Measurements from ENCODE around the gene RHBG. TPM values are rescaled to one million over a fixed set of nuclear protein-coding genes. Genes with fewer than 3 reads are reported as not detected.

The RHBG gene
- total RNA-seq, 4 donors from 2014 or later: not detected

- in situ Hi-C loops (cut with MboI; ENCODE audit: low pct_ligation_motif_present in 1 of 4, low pct_unique_long_range_greater_than_20kb in 1 of 4, low sequenced_read_pairs in 3 of 4) (no loop called here), intact Hi-C loops (cut with DNase I; ENCODE audit: low total_unique reads) (no loop called here)
- DNase-seq: no peak
- Histone ChIP-seq H3K4me1 (peaks cover under 1 to 1% (median under 1%) of the 10 kb centered on the region in 4 donors), H3K36me3 (no peaks in the 10 kb centered on the region), H3K9me3 (no peaks in the 10 kb centered on the region), H3K27me3 (peaks cover 98% of the 10 kb centered on the region), H3K27ac (no peak overlapping the region), H3K4me3 (no peak overlapping the region)
- TF ChIP-seq EP300 (IDR thresholded peaks at IDR 0.05; ENCODE audit: low read depth) (no peak), POLR2AphosphoS5 (IDR thresholded peaks at IDR 0.05) (no peak), CTCF (IDR thresholded peaks at IDR 0.05) (no peak), POLR2A (IDR thresholded peaks at IDR 0.05) (no peak)
- WGBS, 2 donors (ENCODE audit: low coverage in 1 of 2): 6% methylated on average over 7 of the region's 7 CpGs; no CpG with 5 or more reads in 1 of the 2 donors
These were observed 61.3 kb downstream of the RHBG start for GRCh38 chr1:156430303-156430702.

- in situ Hi-C loops (cut with MboI; ENCODE audit: low pct_ligation_motif_present in 1 of 4, low pct_unique_long_range_greater_than_20kb in 1 of 4, low sequenced_read_pairs in 3 of 4) (no loop called here), intact Hi-C loops (cut with DNase I; ENCODE audit: low total_unique reads) (no loop called here)
- H3K27ac ChIP-seq: no peak overlapping the region
- H3K4me1 ChIP-seq: peaks cover 4 to 7% (median 6%) of the 10 kb centered on the region in 4 donors
- H3K36me3 ChIP-seq: no peaks in the 10 kb centered on the region
- peaks cover 98% of the 10 kb centered on the region for H3K27me3 ChIP-seq
- TF ChIP-seq EP300 (IDR thresholded peaks at IDR 0.05; ENCODE audit: low read depth) (no peak), POLR2AphosphoS5 (IDR thresholded peaks at IDR 0.05) (no peak), POLR2A (IDR thresholded peaks at IDR 0.05) (no peak), CTCF (IDR thresholded peaks at IDR 0.05) (no peak)
- H3K9me3 ChIP-seq: no peaks in the 10 kb centered on the region
- H3K4me3 ChIP-seq: no peak overlapping the region
- 13% methylated on average over 3 of the region's 3 CpGs; no CpG with 5 or more reads in 1 of the 2 donors for WGBS, 2 donors (ENCODE audit: low coverage in 1 of 2)
- no peak for DNase-seq
These were observed 61.9 kb downstream of the RHBG start for GRCh38 chr1:156430866-156431265.

GRCh38 chr1:156431366-156431765 lies 62.4 kb downstream of the RHBG start:
- in situ Hi-C loops (cut with MboI; ENCODE audit: low pct_ligation_motif_present in 1 of 4, low pct_unique_long_range_greater_than_20kb in 1 of 4, low sequenced_read_pairs in 3 of 4): no loop called here
- intact Hi-C loops (cut with DNase I; ENCODE audit: low total_unique reads): no loop called here
- peaks cover 98% of the 10 kb centered on the region for H3K27me3 ChIP-seq
- no peak overlapping the region for H3K4me3 ChIP-seq
- no peak for DNase-seq
- TF ChIP-seq CTCF (IDR thresholded peaks at IDR 0.05) (no peak), EP300 (IDR thresholded peaks at IDR 0.05; ENCODE audit: low read depth) (no peak), POLR2AphosphoS5 (IDR thresholded peaks at IDR 0.05) (no peak), POLR2A (IDR thresholded peaks at IDR 0.05) (no peak)
- H3K4me1 ChIP-seq: peaks cover 6 to 11% (median 10%) of the 10 kb centered on the region in 4 donors
- no peaks in the 10 kb centered on the region for H3K9me3 ChIP-seq
- no peak overlapping the region for H3K27ac ChIP-seq
- WGBS, 2 donors (ENCODE audit: low coverage in 1 of 2): 35 to 54% methylated on average over 4 of the region's 4 CpGs
- no peaks in the 10 kb centered on the region for H3K36me3 ChIP-seq

- Histone ChIP-seq H3K9me3 (no peaks in the 10 kb centered on the region), H3K4me1 (peaks cover 9 to 17% (median 16%) of the 10 kb centered on the region in 4 donors), H3K4me3 (no peak overlapping the region), H3K27ac (no peak overlapping the region), H3K36me3 (no peaks in the 10 kb centered on the region), H3K27me3 (peaks cover 98% of the 10 kb centered on the region)
- DNase-seq: no peak
- intact Hi-C loops (cut with DNase I; ENCODE audit: low total_unique reads) (no loop called here), in situ Hi-C loops (cut with MboI; ENCODE audit: low pct_ligation_motif_present in 1 of 4, low pct_unique_long_range_greater_than_20kb in 1 of 4, low sequenced_read_pairs in 3 of 4) (no loop called here)
- WGBS, 2 donors (ENCODE audit: low coverage in 1 of 2): 21 to 25% methylated on average over 8 to 12 of the region's 12 CpGs
- TF ChIP-seq CTCF (IDR thresholded peaks at IDR 0.05) (no peak), POLR2A (IDR thresholded peaks at IDR 0.05) (no peak), POLR2AphosphoS5 (IDR thresholded peaks at IDR 0.05) (no peak), EP300 (IDR thresholded peaks at IDR 0.05; ENCODE audit: low read depth) (no peak)
These were observed 63.0 kb downstream of the RHBG start for GRCh38 chr1:156431769-156432668.
